OCI-LY7 (cell line): ENCODE results near the gene DBI. TPM values are rescaled to one million over a fixed set of nuclear protein-coding genes. Genes with fewer than 3 reads are reported as not detected.
A peak's percentile ranks its signal among the peaks of the same experiment; 100 is the strongest.
"Not testable (repeated sequence)": the region's sequence is repeated elsewhere in the genome, so short reads cannot be mapped to it uniquely, and the experiment has no call there.

Experiments
- BruUV-seq: library from RNA; stranded (reverse); fragments of 400-500 nt; replicated peaks from 2 replicates; lab custom pipeline; 2021; lab: Mats Ljungman, UMichigan
- CTCF ChIA-PET: fragments of 300-600 bp; sonication (Branson Sonifier 250); formaldehyde crosslinking; loops from one replicate; lab custom pipeline; 2022; ENCODE audit warnings: antibody characterized with exemption; ENCODE audit not compliant: unreplicated experiment; lab: Charles Lee
- POLR2A ChIA-PET: fragments of 300-600 bp; sonication (Branson Sonifier 250); formaldehyde crosslinking; loops from one replicate; lab custom pipeline; 2022; ENCODE audit warnings: antibody characterized with exemption; lab: Charles Lee
- DNase-seq: peaks from one replicate; pipeline ENCODE4 v3.0.0-alpha.2; 2015; ENCODE audit warnings: low spot score
- H2AFZ ChIP-seq: fragments of 200-600 bp; sonication (generic), shearing (Covaris generic); 2 replicates; pipeline ENCODE4 v1.6.1; 2014; ENCODE audit warnings: mild to moderate bottlenecking, antibody characterized with exemption, low read length, moderate library complexity
- H3K27ac ChIP-seq: fragments of 200-600 bp; sonication (generic); 2 replicates; pipeline ENCODE4 v1.5.1; 2014; ENCODE audit warnings: mixed run types, low read depth, mild to moderate bottlenecking, moderate library complexity, low read length, inconsistent platforms; ENCODE audit not compliant: poor library complexity, severe bottlenecking
- H3K36me3 ChIP-seq: fragments of 200-600 bp; sonication (generic); 2 replicates; pipeline ENCODE4 v1.6.1; 2014; ENCODE audit warnings: mild to moderate bottlenecking, antibody characterized with exemption, low read length, moderate library complexity, mixed read lengths; ENCODE audit not compliant: insufficient read depth
- H3K4me1 ChIP-seq: fragments of 200-600 bp; sonication (generic); 2 replicates; pipeline ENCODE4 v1.5.1; 2014; ENCODE audit warnings: mild to moderate bottlenecking, low read length; ENCODE audit not compliant: insufficient read depth, poor library complexity, severe bottlenecking
- H3K4me2 ChIP-seq: fragments of 200-600 bp; sonication (generic); 2 replicates; pipeline ENCODE4 v1.6.1; 2014; ENCODE audit warnings: mild to moderate bottlenecking, low read length
- H3K4me3 ChIP-seq: fragments of 200-600 bp; sonication (generic); 2 replicates; pipeline ENCODE4 v1.5.1; 2014; ENCODE audit warnings: mild to moderate bottlenecking, low read depth, low read length; ENCODE audit not compliant: poor library complexity, severe bottlenecking
- H3K79me2 ChIP-seq: fragments of 200-600 bp; sonication (generic); 2 replicates; pipeline ENCODE4 v1.6.1; 2016; ENCODE audit warnings: low read depth, mild to moderate bottlenecking, low read length, moderate library complexity, mixed read lengths; ENCODE audit not compliant: insufficient read depth
- H3K9me2 ChIP-seq: fragments of 200-600 bp; sonication (generic); 2 replicates; pipeline ENCODE4 v1.6.1; 2016; ENCODE audit warnings: mild to moderate bottlenecking, low read length, mixed read lengths; ENCODE audit not compliant: insufficient read depth
- H3K9me3 ChIP-seq: fragments of 200-600 bp; sonication (generic); 2 replicates; pipeline ENCODE4 v1.6.1; 2014; ENCODE audit warnings: mild to moderate bottlenecking, mixed run types, low read length, mixed read lengths
- H4K20me1 ChIP-seq: fragments of 200-600 bp; sonication (generic); 2 replicates; pipeline ENCODE4 v1.6.1; 2014; ENCODE audit warnings: mild to moderate bottlenecking, antibody characterized with exemption, low read length, moderate library complexity, mixed read lengths; ENCODE audit not compliant: insufficient read depth
- CTCF ChIP-seq: fragments of 200-600 bp; sonication (generic); conservative IDR thresholded peaks from 2 replicates; pipeline ENCODE4 v1.5.1; 2014; ENCODE audit warnings: mild to moderate bottlenecking, antibody characterized with exemption, low read length, moderate library complexity, mixed read lengths
- EZH2phosphoT487 ChIP-seq: fragments of 200-600 bp; sonication (generic); IDR thresholded peaks from 2 replicates; pipeline ENCODE4 v1.6.1; 2018; ENCODE audit warnings: low read depth, borderline replicate concordance, mild to moderate bottlenecking, mixed run types, antibody characterized with exemption, low read length, moderate library complexity, mixed read lengths
- intact Hi-C: fragments of 100-400 bp; cut with micrococcal nuclease; formaldehyde crosslinking; loops from one replicate; pipeline ENCODE4 v1.10.0; 2022; ENCODE audit not compliant: unreplicated experiment
- total RNA-seq, 2 experiments: library from RNA; depleted of rRNA in 1 of 2; stranded (reverse); fragments of >200 nt in 1 of 2; shearing (Covaris generic) in 1 of 2; gene quantifications; 2 replicates each; pipeline ENCODE4 v1.2.3, GENCODE V29; 2014 to 2022

The DBI gene
- total RNA-seq, 2 experiments from 2014 or later = 293 to 309 TPM

- Histone ChIP-seq H3K9me2 (no peaks in the 10 kb centered on the region), H4K20me1 (no peaks in the 10 kb centered on the region), H3K27ac (no peak overlapping the region), H3K9me3 (no peaks in the 10 kb centered on the region), H3K4me3 (no peak overlapping the region), H2AFZ (peak overlapping the region; percentile 73), H3K79me2 (no peaks in the 10 kb centered on the region), H3K4me1 (peaks cover 13% of the 10 kb centered on the region), H3K4me2 (0 out of 2 replicates have a peak overlapping the region, but pooled peaks have one; percentile 12), H3K36me3 (no peaks in the 10 kb centered on the region)
- intact Hi-C loops = no loop called here
- peak; percentile 45 for DNase-seq
- no TSS peak for BruUV-seq
- no peak for TF ChIP-seq EZH2phosphoT487
- no peak for TF ChIP-seq CTCF
- ChIA-PET POLR2A (interaction anchor here (0.7 kb wide), 1 partner anchor 12 kb away, joined by 3 read pairs; no protein-coding TSS in a partner anchor), CTCF (no interaction called here)
These were observed 36.1 kb downstream of the DBI start for GRCh38 chr2:119402645-119403560.

GRCh38 chr2:119403618-119404017, 36.8 kb downstream of the DBI start:
- BruUV-seq, DNase-seq, CTCF ChIA-PET, H4K20me1 ChIP-seq, H3K4me2 ChIP-seq, H3K9me2 ChIP-seq, H3K9me3 ChIP-seq, H3K4me3 ChIP-seq, H2AFZ ChIP-seq, intact Hi-C loops, H3K27ac ChIP-seq, H3K79me2 ChIP-seq, H3K36me3 ChIP-seq: not testable (repeated sequence)
- H3K4me1 ChIP-seq = peaks cover 19% of the 10 kb centered on the region
- POLR2A ChIA-PET = interaction anchor here (0.7 kb wide), 1 partner anchor 13 kb away, joined by 3 read pairs; no protein-coding TSS in a partner anchor

GRCh38 chr2:119405151-119405550, 38.4 kb downstream of the DBI start:
- ChIA-PET POLR2A (interaction anchor here (0.6 kb wide), 1 partner anchor 568 kb away, joined by 7 read pairs; no protein-coding TSS in a partner anchor), CTCF (interaction anchor here (1.2 kb wide), 1 partner anchor 71 kb away, joined by 3 read pairs; no protein-coding TSS in a partner anchor)
- H3K9me2 ChIP-seq = no peaks in the 10 kb centered on the region
- peaks cover 24% of the 10 kb centered on the region for H3K4me1 ChIP-seq
- no peak overlapping the region for H2AFZ ChIP-seq
- H3K4me2 ChIP-seq = no peak overlapping the region
- BruUV-seq = no TSS peak
- H3K9me3 ChIP-seq = no peaks in the 10 kb centered on the region
- intact Hi-C loops = loop anchor here (5.0 kb wide), 1 partner anchor 257 kb away; no protein-coding TSS in a partner anchor
- no peak for DNase-seq
- no peak overlapping the region for H3K4me3 ChIP-seq
- H3K79me2 ChIP-seq = no peaks in the 10 kb centered on the region
- H3K36me3 ChIP-seq = no peaks in the 10 kb centered on the region
- no peaks in the 10 kb centered on the region for H4K20me1 ChIP-seq
- TF ChIP-seq CTCF (no peak), EZH2phosphoT487 (no peak)
- H3K27ac ChIP-seq = no peak overlapping the region
